GM21717 (cell line): ENCODE data around the gene MEGF6.

Source experiments
- ATAC-seq: cut with Tn5 transposase; IDR thresholded peaks from one replicate; pipeline ENCODE4 v1.9.1; 2021; ENCODE audit warnings: mild to moderate bottlenecking, moderate library complexity; ENCODE audit not compliant: unreplicated experiment

MEGF6 gene

DNA sequence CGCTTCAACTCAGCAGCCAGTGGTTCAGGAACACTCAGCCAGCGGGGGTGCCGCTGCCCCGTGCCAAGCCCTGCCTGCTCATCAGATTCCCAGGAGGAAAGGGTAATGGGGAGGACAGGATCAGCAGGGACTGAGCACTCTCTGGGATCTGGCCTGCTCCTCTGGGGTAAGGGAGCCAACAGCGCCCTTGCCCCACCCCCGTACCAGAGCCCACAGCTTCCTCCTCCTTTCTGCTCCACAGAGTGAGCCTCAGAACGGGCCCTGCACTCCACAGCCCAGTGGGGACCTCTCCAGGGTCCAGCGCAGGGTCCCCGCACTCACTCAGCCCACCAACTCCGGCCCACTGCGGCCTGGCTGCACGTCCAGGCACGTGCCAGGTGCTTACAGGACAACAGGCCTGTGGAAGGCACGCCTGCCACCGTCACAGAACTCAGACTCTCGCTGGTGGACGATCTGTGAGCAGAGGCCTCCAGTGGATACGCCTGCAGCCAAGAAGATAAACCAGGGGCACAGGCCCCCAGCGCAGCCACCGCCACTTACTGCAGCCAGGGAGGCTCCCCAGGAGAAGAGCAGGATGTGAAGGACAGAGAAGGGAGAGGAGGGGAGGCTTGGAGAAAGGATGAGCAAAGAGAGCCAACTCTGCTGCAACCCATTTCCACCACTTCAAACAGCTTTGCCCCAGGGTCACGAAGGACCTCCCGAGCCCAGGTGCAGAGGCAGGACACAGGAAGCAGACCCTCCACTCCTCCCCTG, 2.1 kb downstream of the MEGF6 start:
- no peak for ATAC-seq

DNA sequence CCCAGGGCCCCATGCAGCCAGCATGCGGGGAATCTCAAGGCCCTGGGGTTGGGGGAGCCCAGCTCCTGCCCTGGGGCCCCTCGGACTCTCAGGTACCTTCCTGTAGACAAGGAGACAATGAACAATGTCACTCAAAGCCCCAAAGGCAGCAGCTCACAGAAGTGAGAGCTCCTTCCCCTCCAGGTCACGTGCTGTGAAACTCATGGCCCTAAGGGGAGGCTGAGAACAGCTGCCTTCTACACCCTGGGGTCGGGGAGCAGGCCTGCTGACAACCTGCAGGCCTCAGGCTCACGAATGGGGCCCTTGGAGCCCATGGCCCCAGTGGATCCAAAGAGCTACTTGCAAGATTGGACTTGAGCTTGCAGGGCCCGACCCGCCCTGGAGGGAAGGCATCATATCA, 3.2 kb downstream of the MEGF6 start:
- no peak for ATAC-seq

DNA sequence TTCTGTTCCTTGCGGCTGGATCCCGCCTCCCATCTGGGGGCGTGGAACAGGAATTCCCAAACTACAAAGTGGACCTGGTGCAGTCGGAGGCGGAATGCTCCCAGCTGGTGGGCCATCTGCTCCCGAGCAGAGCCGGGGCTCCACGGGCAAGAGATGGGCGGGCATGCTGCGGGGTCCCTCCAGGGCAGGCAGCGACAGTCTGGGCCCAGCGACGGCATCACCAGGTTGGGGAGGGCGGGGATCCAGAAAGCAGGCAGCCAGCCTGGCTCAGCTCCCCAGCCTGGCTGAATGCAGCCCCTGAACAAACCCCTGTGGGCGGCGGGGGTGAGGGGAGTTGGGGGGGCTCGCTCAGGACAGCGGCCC, 3.6 kb downstream of the MEGF6 start:
- ATAC-seq = no peak

DNA sequence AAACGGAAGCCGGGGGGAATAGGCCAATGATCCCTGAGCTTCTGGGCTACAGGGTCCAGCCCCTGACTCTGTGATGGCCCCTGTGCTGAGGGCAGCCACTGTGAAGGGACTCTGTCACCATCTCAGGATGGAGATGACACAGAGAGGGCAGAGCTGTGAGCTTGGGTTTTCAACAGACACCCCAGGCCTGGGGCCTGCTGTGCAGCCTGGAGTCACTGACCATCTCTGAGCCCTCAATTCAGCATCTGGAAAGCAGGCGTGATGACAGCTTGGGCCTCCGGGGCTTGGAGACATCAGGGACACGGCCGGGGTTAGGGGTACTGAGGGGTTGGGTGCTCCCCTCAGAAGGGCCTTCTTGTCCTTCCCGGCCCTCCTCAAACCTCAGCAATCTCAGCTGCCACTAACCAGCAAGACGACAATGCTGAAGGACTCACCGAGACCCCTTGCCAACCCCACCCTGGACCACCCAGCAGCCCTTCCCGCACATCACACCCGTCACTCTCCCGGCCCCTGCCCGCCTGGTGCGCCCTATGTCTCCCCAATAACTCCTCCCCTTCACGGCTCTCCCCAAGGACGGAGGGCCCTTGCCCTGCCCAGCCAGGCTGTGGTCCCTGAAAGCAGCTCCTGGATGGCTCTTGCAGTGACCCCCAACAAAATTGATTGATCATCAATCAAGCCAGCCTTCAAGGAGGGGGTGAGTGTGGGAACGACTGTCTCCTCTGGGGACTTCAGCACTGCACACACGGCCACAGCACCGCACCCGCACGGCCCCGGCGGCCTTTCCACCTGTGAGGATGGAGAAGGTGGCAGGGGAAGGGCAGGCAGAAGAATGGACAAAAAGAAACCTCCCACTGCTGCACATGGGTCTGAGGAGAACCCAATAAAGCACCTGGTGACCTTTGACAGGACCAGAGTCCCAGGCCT, 4.3 kb downstream of the MEGF6 start:
- ATAC-seq = no peak

DNA sequence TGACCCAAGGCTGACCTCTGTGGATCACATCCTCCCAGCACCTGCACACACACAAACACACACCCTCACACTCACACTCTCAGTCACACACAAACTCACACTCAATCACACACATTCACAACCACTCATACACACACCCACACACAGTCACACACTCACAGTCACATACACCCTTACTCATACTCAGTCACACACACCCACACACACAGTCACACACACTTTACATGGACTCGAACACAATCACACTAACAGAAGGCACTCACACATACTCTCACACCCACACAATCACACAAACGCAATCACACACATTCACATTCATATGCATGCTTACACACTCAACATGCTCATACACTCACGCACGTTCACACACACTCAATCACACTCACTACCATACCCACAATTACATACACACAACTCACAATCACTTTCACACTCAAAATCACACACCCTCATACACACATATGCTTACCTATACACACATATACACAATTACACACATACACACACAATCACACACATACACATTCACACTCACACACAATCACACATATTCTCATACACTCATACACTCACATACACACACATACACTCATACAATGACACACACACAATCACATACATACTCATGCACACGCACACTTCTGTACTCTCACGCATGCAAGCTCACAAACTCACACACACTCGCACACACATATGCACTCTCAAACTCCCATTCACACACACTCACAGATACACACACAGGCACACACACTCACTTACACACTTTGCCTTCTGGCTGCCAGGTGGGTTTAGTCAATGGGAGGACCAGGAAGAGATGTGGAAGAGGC, 6.1 kb downstream of the MEGF6 start:
- no peak for ATAC-seq

DNA sequence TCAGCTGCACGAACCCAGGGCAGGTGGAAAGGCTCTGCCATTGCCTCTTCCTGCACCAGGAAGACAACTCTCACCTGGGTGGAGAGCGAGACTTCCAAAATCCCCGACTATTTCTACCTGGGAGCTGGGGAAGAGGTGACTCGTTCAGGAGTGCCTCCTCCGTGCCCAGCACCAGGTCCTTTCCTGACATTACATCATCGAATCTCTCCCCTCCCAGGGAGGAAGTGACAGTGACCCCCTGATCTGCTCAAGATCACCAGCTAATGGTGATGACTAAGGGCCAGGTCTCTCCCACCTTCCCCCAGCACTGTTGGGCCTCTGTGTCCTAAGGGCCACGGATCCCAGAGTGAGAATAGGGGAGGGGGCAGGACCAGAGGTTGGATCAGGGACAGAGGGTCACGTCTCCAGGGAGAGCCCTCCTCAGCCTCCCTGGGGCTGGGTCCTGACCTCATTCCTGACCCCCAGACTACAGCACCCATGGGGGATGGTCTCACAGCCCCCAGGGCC, 6.8 kb downstream of the MEGF6 start:
- no peak for ATAC-seq

DNA sequence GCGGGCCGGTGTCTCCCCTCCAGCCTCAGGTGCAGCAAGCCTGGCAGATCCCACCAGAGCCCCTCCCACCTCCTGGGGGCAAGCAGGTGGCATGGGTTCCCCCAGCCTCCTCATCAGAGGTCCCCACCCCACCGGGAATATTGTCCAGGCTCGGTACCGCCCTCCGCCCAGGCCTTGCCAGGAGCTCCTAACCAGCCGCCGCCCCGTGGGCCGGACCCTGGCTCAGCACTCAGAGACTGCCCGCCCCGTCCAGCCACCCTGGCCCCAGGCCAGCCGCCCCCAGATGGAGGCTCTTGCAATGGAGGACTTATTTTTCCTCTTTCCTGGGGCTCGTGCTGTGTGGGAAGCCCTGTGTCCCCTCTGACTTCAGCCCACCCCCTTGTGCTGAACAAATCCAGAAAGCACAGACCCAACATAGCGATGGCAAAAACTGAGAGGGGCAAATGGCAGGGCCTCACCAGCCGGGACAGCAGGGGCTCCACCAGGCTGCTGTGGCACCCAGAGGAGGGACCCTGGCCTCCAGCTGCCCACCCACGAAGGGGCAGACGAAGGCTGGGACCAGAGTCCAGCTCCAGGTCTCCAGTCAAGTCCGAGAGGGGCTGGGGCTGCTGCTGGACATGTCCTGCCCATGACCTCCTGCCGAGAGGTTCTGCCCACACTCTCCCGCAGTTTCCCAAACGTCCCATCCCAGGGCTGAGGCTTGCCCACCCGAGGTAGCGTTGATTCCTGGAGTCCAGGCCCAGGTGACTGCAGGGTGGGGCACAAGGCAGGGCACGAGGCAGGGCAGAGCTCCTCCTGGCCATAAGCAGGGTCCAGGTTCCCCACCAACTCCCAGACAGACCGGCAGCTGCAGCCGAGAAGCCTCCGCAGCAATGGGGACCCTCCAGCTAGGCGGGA, 7.5 kb downstream of the MEGF6 start:
- no peak for ATAC-seq

DNA sequence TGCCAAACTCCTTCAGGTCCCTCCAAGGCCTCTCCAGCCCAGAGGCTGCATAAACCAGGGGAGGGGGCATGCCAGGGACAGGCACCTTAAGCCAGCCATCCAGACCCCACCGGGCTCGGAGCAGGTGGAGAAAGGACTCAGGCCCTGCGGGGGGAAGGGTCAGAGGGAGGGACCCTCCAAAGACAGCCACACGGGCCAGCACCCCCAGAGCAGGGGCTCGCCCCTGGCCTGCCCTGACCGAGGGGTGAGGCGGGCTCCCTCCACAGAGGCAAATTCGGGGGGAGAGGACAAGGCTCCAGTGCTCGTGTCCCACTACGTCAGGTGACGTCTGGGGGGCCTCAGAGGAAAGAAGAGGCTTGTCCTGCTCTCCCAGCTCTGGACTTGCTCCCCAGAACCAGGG, 8.2 kb downstream of the MEGF6 start:
- no peak for ATAC-seq

DNA sequence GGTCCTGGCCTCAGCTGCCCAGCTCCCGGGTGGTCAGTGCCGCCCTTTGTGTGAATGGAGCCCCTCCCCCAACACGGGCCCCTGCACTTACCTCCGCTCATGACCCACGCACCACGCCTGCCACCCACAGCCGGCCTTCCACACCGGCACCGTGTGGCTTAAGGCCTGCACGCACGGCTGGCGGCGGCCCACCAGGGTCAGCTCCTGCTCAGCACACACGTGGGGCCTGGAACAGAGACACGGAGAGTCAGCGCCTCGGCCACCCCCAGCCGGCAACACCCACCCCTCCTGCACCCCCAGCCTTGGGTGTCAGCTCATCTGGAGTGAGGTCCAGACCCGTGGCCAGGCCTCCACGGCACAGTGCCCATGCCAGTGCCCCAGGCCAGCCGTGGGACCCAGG, 8.9 kb downstream of the MEGF6 start:
- no peak for ATAC-seq

DNA sequence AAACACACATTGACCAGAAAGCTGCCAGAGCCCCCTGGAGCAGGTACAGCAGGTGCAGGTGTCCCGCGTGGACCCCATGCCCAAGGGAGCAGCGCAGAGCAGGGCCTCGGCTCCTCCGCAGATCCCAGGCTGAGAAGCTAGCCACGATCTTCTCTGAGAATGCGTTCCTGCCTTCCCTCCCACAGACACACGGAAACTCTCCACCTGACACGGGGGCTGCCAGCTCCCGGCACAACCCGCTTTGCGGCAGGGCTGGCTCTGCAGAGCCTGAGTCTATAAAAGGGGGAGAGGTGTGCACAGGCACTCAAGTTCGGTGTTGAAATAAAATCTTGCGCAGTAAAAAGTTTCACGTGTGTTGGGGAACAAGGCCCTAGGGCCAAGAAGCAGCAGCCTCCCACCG, 9.6 kb downstream of the MEGF6 start:
- ATAC-seq = no peak

DNA sequence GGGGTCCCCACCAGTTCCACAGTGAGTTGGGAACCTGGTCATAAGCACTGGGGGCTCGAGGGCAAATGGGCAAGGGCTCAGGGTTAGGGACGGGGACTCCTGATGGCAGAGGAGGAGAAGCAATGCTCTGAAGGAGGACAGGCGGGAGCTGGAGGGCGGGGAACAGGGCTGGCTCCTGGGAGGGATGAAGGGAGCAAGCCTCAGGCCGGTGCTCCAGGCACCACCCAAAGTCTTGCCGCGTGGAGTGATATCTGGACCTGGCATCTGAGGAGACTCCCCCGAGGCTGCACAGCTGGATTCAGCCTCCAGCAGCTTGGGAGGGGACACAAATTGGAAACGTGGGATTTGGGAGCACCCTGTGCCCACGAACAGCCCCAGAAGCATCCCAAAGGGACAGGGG, 11.0 kb downstream of the MEGF6 start:
- no peak for ATAC-seq

DNA sequence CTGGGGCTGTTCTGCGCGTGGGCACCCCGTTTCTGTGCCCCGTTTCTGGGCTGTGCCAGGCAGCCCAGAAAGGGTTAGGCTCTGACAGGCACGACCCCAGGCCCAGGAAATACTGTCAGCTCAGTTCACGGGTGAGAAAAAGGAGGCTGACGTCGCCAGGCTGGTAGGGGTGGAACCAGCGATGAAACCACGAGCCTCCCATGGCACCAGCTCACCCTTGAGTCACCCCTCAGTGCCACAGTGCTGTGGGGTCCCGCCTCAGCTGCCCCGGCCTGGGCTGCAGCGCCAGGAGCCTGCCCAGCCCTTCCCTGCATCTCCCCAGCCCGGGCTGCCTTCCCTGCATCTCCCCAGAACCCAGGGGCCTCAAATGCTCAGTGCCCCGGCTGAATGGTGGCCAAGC, 11.5 kb downstream of the MEGF6 start:
- no peak for ATAC-seq

DNA sequence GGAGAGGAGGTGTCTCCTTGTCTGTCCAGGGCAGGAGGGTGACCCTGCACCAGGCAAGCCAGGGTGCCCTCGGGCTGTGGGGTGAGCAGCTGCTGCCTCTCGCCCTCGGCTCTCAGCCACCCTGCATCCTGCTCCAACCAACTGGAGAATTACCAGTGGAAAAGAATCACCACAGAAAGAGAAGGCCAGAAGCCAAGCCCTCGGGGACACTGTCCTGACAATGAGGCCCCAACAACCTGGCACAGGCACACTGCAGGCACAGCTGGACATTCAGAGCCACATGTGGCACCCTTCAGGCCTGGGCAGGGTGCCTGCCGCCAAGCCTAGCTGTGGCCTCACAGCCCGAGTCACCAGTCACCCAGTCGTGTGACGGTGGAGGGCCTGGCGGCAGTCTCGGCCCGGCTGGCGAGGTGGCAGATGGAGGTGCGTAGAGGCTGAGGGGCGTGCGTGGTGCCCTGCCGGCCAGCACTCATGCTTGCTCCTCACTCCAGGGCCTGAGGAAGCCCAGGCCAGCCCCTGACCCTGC, 12.0 kb downstream of the MEGF6 start:
- no peak for ATAC-seq

DNA sequence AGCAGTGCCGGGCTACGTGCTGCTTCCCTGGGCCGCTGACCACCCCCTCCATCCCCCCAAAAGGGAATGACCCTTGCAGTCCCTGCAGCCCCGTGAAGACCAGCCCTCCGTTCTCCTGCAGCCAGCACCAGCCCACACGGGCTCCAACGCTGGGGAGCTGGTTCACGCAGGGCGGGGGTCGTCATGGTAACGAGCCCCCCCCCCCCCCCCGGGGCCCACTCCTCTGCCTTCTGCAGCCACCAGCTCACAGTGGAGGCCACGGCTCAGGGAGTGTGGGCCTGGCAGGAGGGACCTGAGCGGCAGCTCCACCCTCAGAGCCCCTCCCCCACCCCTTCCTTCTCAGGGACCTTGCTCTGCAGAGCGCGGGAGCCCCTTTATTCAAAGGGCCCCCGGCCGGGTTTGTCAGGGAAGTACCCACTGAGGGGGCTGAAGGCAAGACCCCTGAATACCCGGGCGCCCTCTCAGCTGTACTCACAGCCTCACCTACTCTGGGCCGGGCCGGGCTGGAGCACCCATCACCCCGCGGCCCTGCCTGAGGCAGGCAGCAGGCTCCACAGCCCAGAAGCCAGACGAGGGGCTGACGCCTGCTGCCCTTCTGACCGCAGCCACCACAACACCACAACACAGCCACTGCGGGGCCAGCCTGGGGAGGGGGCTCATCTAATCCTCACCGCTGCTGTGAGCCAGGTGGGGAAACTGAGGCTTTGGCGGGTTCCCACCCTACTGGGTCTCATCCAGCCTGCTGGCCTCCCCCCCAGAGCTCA, 12.6 kb downstream of the MEGF6 start:
- ATAC-seq = no peak

DNA sequence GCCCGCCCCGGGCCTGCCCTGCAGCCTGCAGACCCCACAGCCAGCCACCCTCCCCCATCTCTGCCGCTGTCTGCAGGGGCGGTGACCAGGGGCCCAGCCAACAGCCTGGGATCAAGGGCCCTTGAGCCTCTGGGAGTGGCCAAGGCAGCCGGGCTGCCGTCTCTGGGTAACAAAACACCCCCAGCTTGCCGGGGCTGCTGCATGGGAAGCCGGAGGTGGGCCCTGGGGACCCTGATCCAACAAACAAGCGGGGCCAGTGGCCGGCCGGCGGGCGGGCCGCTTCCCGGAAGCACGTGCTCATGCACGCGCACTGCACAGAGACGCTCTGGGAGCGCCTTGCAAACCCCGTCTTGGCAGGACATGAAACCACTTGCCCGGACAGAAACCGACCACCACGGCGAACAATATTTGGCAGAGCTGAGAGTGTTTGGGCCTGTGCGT, 13.2 kb downstream of the MEGF6 start:
- no peak for ATAC-seq

DNA sequence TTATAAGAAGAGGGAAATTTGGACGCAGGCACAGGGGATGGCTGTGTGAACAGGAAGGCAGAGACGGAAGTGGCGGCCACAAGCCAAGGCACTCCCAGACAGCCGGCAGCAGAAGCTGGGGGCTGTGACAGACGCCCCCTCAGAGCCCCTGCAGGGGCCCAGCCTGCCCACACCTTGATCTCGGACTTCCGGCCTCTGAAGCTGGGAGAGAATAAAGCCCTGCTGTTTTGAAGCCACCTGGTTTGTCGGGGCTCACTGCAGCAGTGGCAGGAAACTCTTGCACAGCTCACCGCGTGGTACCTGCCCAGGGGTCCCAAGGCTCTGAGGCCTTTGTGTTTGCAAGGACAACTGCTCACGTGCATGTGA, 13.7 kb downstream of the MEGF6 start:
- ATAC-seq = no peak

DNA sequence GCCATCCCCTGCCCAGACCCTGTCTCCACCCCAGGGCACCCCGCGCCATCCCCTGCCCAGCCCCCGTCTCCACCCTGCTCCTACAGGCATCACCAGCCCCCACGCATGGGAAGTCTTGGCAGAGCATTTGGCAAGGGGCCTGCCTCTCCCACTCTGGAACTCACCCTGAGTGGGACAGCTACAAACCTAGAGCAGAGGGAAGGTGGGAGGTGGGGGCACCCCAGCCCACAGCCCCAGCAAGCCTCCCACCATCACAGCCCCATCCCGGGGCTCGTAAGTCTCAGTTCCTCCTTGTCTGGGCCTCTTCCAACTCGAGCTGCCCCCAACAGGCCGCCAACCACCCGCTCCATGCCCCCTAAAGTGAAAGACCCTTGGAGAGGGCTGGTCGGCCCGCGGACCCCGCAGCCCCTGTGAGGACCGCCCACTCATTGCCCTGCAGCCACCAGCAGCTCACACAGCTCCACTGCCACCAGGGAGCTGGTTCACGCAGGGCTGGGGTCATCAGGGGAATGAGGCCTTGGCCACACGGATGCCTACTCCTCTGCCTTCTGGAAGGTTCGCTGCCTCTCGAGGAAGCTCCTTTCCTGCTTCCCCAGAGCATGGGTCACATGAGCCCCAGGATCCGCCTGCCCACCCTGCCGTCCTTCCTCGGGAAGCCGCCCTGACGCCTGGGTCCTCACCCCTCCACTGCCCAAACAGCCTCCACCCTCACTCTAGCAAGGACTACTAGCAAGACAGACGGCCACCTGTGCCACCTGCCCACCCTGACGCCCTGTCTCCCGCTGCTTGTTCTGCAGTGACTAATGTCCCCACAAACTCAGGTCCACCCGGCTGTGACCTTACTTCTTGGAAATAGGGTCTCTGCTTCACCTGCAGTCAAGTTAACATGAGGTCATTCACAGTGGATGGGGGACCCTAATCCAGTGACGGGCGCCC, 14.4 kb downstream of the MEGF6 start:
- no peak for ATAC-seq

DNA sequence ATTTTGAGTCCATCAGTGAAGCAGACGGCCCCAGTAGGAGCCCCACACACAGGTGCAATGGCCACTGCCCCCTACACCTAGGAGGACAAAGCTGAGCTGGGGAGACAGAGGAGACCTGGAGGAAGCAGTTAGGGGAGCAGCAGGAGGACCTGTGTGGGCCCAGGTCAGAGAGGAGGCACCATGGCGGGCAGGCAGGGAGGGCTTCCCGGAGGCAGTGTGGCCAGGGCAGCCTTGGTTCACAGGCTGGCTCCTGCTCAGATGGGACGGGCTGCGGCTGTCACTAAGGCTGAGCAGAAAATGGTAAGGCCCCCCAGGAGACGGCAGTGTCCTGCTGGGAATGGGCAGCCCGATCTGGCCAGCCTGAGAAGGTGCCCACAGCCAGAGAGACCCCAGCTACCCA, 15.4 kb downstream of the MEGF6 start:
- ATAC-seq = no peak
